ENCODE results near the gene SNX9.

- TF ChIP-seq CTCF (conservative IDR thresholded peaks at IDR 0.05 in 1 of 2, IDR thresholded peaks at IDR 0.05 in 1 of 2; ENCODE audit: low read depth in 1 of 2, low read length in 2 of 2) (no peak), EZH2 (IDR thresholded peaks at IDR 0.05; ENCODE audit: low read length, missing control alignments) (no peak)
Observed at GRCh38 chr6:157775376-157775775, 47.7 kb upstream of the SNX9 start.

All from fibroblast of lung (primary cell).